Mesenchymal stem cell (in vitro differentiated cells and primary cell): ENCODE measurements around the gene CREBL2.
"Not testable (repeated sequence)": the region's sequence is repeated elsewhere in the genome, so short reads cannot be mapped to it uniquely, and the experiment has no call there.

Experiments
- DNase-seq: peaks from one replicate; pipeline ENCODE4 v3.0.0-alpha.2; 2013
- H2AFZ ChIP-seq: one replicate; pipeline ENCODE4 v1.6.1; 2013; ENCODE audit warnings: low read depth, mild to moderate bottlenecking, control low read depth, inconsistent platforms, low read length, moderate library complexity
- H2AK5ac ChIP-seq: 2 replicates; pipeline ENCODE4 v1.6.1; 2013; ENCODE audit warnings: low read length, moderate library complexity, mild to moderate bottlenecking, inconsistent platforms; ENCODE audit not compliant: severe bottlenecking
- H2BK120ac ChIP-seq: one replicate; pipeline ENCODE4 v1.6.1; 2013; ENCODE audit warnings: low read depth, mild to moderate bottlenecking, inconsistent platforms, low read length, moderate library complexity
- H2BK12ac ChIP-seq, 2 experiments: one replicate each; pipeline ENCODE4 v1.6.1; 2013; ENCODE audit warnings: inconsistent platforms in 2 of 2, low read length in 2 of 2, mild to moderate bottlenecking in 2 of 2, moderate library complexity in 2 of 2, control low read depth in 1 of 2
- H2BK15ac ChIP-seq: one replicate; pipeline ENCODE4 v1.6.1; 2013; ENCODE audit warnings: mild to moderate bottlenecking, low read depth, inconsistent platforms; ENCODE audit not compliant: poor library complexity, severe bottlenecking
- H2BK5ac ChIP-seq: 2 replicates; pipeline ENCODE4 v1.6.1; 2013; ENCODE audit warnings: low read depth, mild to moderate bottlenecking, low read length, control low read depth, inconsistent platforms; ENCODE audit not compliant: poor library complexity, severe bottlenecking
- H3K14ac ChIP-seq, 2 experiments: one replicate each; pipeline ENCODE4 v1.6.1; 2013; ENCODE audit warnings: inconsistent platforms in 2 of 2, low read length in 2 of 2, control low read depth in 1 of 2, mild to moderate bottlenecking in 1 of 2, moderate library complexity in 1 of 2
- H3K18ac ChIP-seq, 2 experiments: one replicate each; pipeline ENCODE4 v1.6.1; 2013; ENCODE audit warnings: inconsistent platforms in 2 of 2, low read length in 2 of 2, control low read depth in 1 of 2, low read depth in 1 of 2, mild to moderate bottlenecking in 1 of 2
- H3K23ac ChIP-seq, 2 experiments: one replicate each; pipeline ENCODE4 v1.6.1; 2013; ENCODE audit warnings: inconsistent platforms in 2 of 2, low read length in 2 of 2, mild to moderate bottlenecking in 2 of 2, moderate library complexity in 2 of 2, control low read depth in 1 of 2
- H3K27ac ChIP-seq: 2 replicates; pipeline ENCODE4 v1.5.1; 2013; ENCODE audit warnings: mild to moderate bottlenecking, moderate library complexity, low read length, control low read depth, inconsistent platforms; ENCODE audit not compliant: poor library complexity, severe bottlenecking
- H3K27me3 ChIP-seq, 2 experiments: 2 replicates each; pipeline versions ENCODE4 v1.6.1 to v1.7.0; 2013; ENCODE audit warnings: low read length in 2 of 2, mild to moderate bottlenecking in 2 of 2, moderate library complexity in 2 of 2, control low read depth in 1 of 2, inconsistent platforms in 1 of 2; ENCODE audit not compliant: control insufficient read depth in 1 of 2, insufficient read depth in 1 of 2
- H3K36me3 ChIP-seq, 2 experiments: 2 replicates each; pipeline versions ENCODE4 v1.6.1 to v1.7.0; 2013; ENCODE audit warnings: low read length in 2 of 2, control low read depth in 1 of 2, inconsistent platforms in 1 of 2, low read depth in 1 of 2, mild to moderate bottlenecking in 1 of 2; ENCODE audit not compliant: insufficient read depth in 2 of 2, control insufficient read depth in 1 of 2
- H3K4ac ChIP-seq, 2 experiments: one replicate each; pipeline ENCODE4 v1.6.1; 2013; ENCODE audit warnings: inconsistent platforms in 2 of 2, low read length in 2 of 2, mild to moderate bottlenecking in 2 of 2, moderate library complexity in 2 of 2, control low read depth in 1 of 2, low read depth in 1 of 2
- H3K4me1 ChIP-seq: 2 replicates; pipeline ENCODE4 v1.6.1; 2013; ENCODE audit warnings: low read depth, low read length, control low read depth; ENCODE audit not compliant: control insufficient read depth, insufficient read depth
- H3K4me2 ChIP-seq: 2 replicates; pipeline ENCODE4 v1.6.1; 2013; ENCODE audit warnings: low read length, mild to moderate bottlenecking, inconsistent platforms; ENCODE audit not compliant: poor library complexity, severe bottlenecking
- H3K4me3 ChIP-seq, 2 experiments: 2 replicates each; pipeline versions ENCODE4 v1.5.1 to v1.7.0; 2013; ENCODE audit warnings: low read length in 2 of 2, mild to moderate bottlenecking in 2 of 2, control low read depth in 1 of 2, low read depth in 1 of 2; ENCODE audit not compliant: insufficient read depth in 1 of 2
- H3K79me1 ChIP-seq: replicated peaks from 2 replicates; pipeline ENCODE4 v1.6.1; 2013; ENCODE audit warnings: mild to moderate bottlenecking, control low read depth, low read length, inconsistent platforms; ENCODE audit not compliant: poor library complexity, severe bottlenecking
- H3K9ac ChIP-seq: 2 replicates; pipeline ENCODE4 v1.7.0; 2013; ENCODE audit warnings: mild to moderate bottlenecking, low read length, moderate library complexity
- H3K9me3 ChIP-seq: 2 replicates; pipeline ENCODE4 v1.7.0; 2013; ENCODE audit warnings: mild to moderate bottlenecking, low read length; ENCODE audit not compliant: control insufficient read depth
- H4K8ac ChIP-seq: one replicate; pipeline ENCODE4 v1.6.1; 2013; ENCODE audit warnings: inconsistent platforms, mild to moderate bottlenecking, low read length, moderate library complexity
- H4K91ac ChIP-seq: one replicate; pipeline ENCODE4 v1.6.1; 2013; ENCODE audit warnings: mild to moderate bottlenecking, low read length, inconsistent platforms
- WGBS: methylation state at CpG from one replicate; pipeline ENCODE4 v1.1.7; 2013; ENCODE audit warnings: mixed read lengths; 5-methylcytosine and 5-hydroxymethylcytosine counted together

CREBL2 gene

DNA sequence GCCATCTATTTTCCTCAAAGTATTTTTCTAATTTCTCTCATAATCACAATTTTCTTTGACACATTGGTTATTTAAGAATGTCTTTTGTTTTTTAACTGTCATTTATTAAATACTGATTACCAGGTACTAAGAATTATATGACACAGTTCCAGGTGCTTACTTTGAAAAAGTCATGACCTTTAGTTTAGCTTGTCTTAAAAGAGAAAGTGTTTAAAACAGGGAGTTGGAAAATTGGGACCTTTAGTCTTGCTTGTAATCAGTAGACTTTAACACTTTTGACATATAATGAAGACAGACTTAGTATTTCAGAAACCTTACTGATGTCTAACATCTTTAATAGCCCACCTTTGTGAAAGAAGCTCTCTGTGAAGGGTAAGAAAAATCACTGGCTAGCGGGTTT is 19.2 kb downstream of the CREBL2 start:
- DNase-seq = no peak
- WGBS = 96% methylated on average over 1 of the region's 1 CpG

DNA sequence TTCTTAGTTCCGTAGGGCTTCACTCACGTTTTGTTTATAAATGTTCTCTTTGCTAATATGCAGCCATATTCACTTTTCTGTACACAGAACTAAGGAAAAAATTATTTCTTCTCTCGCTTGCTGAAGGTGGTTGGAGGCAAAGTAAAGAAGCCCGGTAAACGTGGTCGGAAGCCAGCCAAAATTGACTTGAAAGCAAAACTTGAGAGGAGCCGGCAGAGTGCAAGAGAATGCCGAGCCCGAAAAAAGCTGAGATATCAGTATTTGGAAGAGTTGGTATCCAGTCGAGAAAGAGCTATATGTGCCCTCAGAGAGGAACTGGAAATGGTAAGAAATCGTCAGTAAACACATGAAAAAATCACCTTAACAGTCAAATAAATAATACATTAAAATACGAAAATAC is 24.0 kb downstream of the CREBL2 start:
- Histone ChIP-seq H4K91ac (no peak overlapping the region), H2BK120ac (no peak overlapping the region), H3K4me1 (no peaks in the 10 kb centered on the region), H3K27me3 (no peaks in the 10 kb centered on the region), H3K14ac (no peak overlapping the region), H3K18ac (no peak overlapping the region), H2AFZ (no peak overlapping the region), H2BK5ac (no peak overlapping the region), H4K8ac (no peak overlapping the region), H3K23ac (no peak overlapping the region), H3K9ac (no peak overlapping the region), H3K36me3 (peaks cover 13 to 55% of the 10 kb centered on the region in 2 experiments), H2AK5ac (no peak overlapping the region), H3K9me3 (peaks cover 15% of the 10 kb centered on the region), H3K27ac (no peak overlapping the region), H2BK12ac (no peak overlapping the region), H3K4ac (no peak overlapping the region), H2BK15ac (no peak overlapping the region), H3K4me3 (no peak overlapping the region), H3K4me2 (no peak overlapping the region), H3K79me1 (peaks cover 8% of the 10 kb centered on the region)
- 97% methylated on average over 8 of the region's 12 CpGs for WGBS
- DNase-seq = no peak

More for the DNA sequence above, 19.2 kb downstream of the CREBL2 start:
- Histone ChIP-seq H3K27me3 (no peaks in the 10 kb centered on the region), H3K4me1 (no peaks in the 10 kb centered on the region), H2BK15ac (no peak overlapping the region), H2BK5ac (no peak overlapping the region), H2AFZ (no peak overlapping the region), H3K14ac (no peak overlapping the region), H3K9me3 (no peaks in the 10 kb centered on the region), H3K36me3 (peaks cover 5 to 14% of the 10 kb centered on the region in 2 experiments), H3K4ac (no peak overlapping the region), H4K8ac (no peak overlapping the region), H2BK120ac (no peak overlapping the region), H2BK12ac (no peak overlapping the region), H3K4me2 (no peak overlapping the region), H3K9ac (no peak overlapping the region), H3K79me1 (peaks cover 12% of the 10 kb centered on the region), H3K18ac (no peak overlapping the region), H3K4me3 (no peak overlapping the region), H2AK5ac (no peak overlapping the region), H3K27ac (no peak overlapping the region), H4K91ac (no peak overlapping the region), H3K23ac (no peak overlapping the region)

DNA sequence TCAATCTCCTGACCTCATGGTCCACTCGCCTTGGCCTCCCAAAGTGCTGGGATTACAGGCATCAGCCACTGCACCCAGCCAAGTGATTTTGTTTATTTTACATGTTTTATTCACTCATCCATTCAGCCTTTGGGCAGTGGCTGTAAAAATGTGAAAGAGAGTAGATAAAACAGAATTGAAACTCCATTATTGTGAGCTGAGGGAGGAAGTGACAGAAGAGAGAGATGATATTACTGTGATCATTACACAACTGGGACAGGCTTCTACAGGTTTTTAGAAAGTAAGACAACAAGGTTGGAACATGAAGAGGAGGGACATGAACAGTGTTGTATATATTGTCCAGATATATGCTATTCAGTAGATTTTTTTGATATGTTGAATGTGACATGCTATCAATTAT is 25.0 kb downstream of the CREBL2 start:
- Histone ChIP-seq H3K14ac (no peak overlapping the region), H3K4me3 (no peak overlapping the region), H3K4me1 (no peaks in the 10 kb centered on the region), H3K9ac (no peak overlapping the region), H2BK120ac (no peak overlapping the region), H2AFZ (no peak overlapping the region), H3K4ac (no peak overlapping the region), H3K79me1 (peaks cover 6% of the 10 kb centered on the region), H2AK5ac (no peak overlapping the region), H3K27ac (no peak overlapping the region), H3K36me3 (peaks cover 13 to 61% of the 10 kb centered on the region in 2 experiments), H4K91ac (no peak overlapping the region), H4K8ac (no peak overlapping the region), H3K18ac (no peak overlapping the region), H2BK5ac (no peak overlapping the region), H3K27me3 (no peaks in the 10 kb centered on the region), H2BK15ac (no peak overlapping the region), H3K23ac (no peak overlapping the region), H3K9me3 (peaks cover 15% of the 10 kb centered on the region), H3K4me2 (no peak overlapping the region), H2BK12ac (no peak overlapping the region)
- no CpG with 5 or more reads among the region's 1 CpG for WGBS
- DNase-seq = no peak

GRCh38 chr12:12639995-12640394 is 28.3 kb downstream of the CREBL2 start:
- not testable (repeated sequence) for H2BK120ac ChIP-seq, H3K18ac ChIP-seq, H3K4ac ChIP-seq, H2BK12ac ChIP-seq, DNase-seq, H3K4me1 ChIP-seq, H2AK5ac ChIP-seq, H3K9ac ChIP-seq, H3K79me1 ChIP-seq, H2BK15ac ChIP-seq, H3K14ac ChIP-seq, H3K27me3 ChIP-seq, H4K8ac ChIP-seq, H3K4me2 ChIP-seq, H2AFZ ChIP-seq, H3K23ac ChIP-seq, H2BK5ac ChIP-seq, H3K4me3 ChIP-seq, H3K27ac ChIP-seq, H4K91ac ChIP-seq
- 92% methylated on average over 4 of the region's 4 CpGs for WGBS
- H3K9me3 ChIP-seq = peaks cover 15% of the 10 kb centered on the region
- peaks cover 13 to 84% of the 10 kb centered on the region in 2 experiments for H3K36me3 ChIP-seq
